Central memory CD8-positive, alpha-beta T cell (primary cell): ENCODE data around the gene VAMP5.
A peak's percentile ranks its signal among the peaks of the same experiment; 100 is the strongest.
"Not testable (repeated sequence)": the region's sequence is repeated elsewhere in the genome, so short reads cannot be mapped to it uniquely, and the experiment has no call there.

ENCODE experiments used
- ATAC-seq: fragments of 150-1000 bp; cut with Tn5 transposase; replicated peaks from 2 replicates; pipeline ENCODE4 v1.10.0; 2022; ENCODE audit warnings: mild to moderate bottlenecking, moderate FRiP score, moderate number of reproducible peaks; ENCODE audit not compliant: poor library complexity, severe bottlenecking; ENCODE audit errors: extremely low read depth
- DNase-seq, 2 donors: peaks; one replicate each; pipeline ENCODE4 v3.0.0; 2021; ENCODE audit warnings: low spot score in 2 of 2
- H3K27ac Mint-ChIP-seq: one replicate; pipeline ENCODE4 v1.8.0; 2022; ENCODE audit warnings: low read depth, mild to moderate bottlenecking, moderate library complexity, mixed read lengths
- H3K27me3 Mint-ChIP-seq: one replicate; pipeline ENCODE4 v1.8.0; 2022; ENCODE audit warnings: mixed read lengths
- H3K36me3 Mint-ChIP-seq: one replicate; pipeline ENCODE4 v1.8.0; 2022; ENCODE audit warnings: mild to moderate bottlenecking, moderate library complexity, mixed read lengths; ENCODE audit not compliant: insufficient read depth
- H3K4me1 Mint-ChIP-seq: one replicate; pipeline ENCODE4 v1.8.0; 2022; ENCODE audit warnings: mixed read lengths
- H3K4me3 Mint-ChIP-seq: one replicate; pipeline ENCODE4 v1.8.0; 2022; ENCODE audit warnings: mild to moderate bottlenecking, moderate library complexity, mixed read lengths
- H3K9me3 Mint-ChIP-seq: one replicate; pipeline ENCODE4 v1.8.0; 2022; ENCODE audit warnings: mixed read lengths

The VAMP5 gene

GRCh38 chr2:85544915-85545779 lies 39.1 kb upstream of the VAMP5 start:
- peaks cover 27% of the 10 kb centered on the region for H3K4me1 Mint-ChIP-seq
- not testable (repeated sequence) for H3K27ac Mint-ChIP-seq, H3K9me3 Mint-ChIP-seq, H3K4me3 Mint-ChIP-seq, DNase-seq, ATAC-seq, H3K27me3 Mint-ChIP-seq
- peaks cover 50% of the 10 kb centered on the region for H3K36me3 Mint-ChIP-seq

GRCh38 chr2:85545780-85546240 lies 38.4 kb upstream of the VAMP5 start:
- peaks cover 55% of the 10 kb centered on the region for H3K36me3 Mint-ChIP-seq
- ATAC-seq (no peak), DNase-seq (no peak)
- H3K4me1 Mint-ChIP-seq = peaks cover 20% of the 10 kb centered on the region
- H3K27ac Mint-ChIP-seq = no peak overlapping the region
- H3K27me3 Mint-ChIP-seq = no peaks in the 10 kb centered on the region
- H3K9me3 Mint-ChIP-seq = no peaks in the 10 kb centered on the region
- H3K4me3 Mint-ChIP-seq = no peak overlapping the region

GRCh38 chr2:85547089-85547858 lies 37.0 kb upstream of the VAMP5 start:
- Mint-ChIP-seq H3K4me3 (no peak overlapping the region), H3K36me3 (peaks cover 48% of the 10 kb centered on the region), H3K27ac (peak overlapping the region; percentile 47), H3K4me1 (peaks cover 10% of the 10 kb centered on the region), H3K9me3 (no peaks in the 10 kb centered on the region), H3K27me3 (no peaks in the 10 kb centered on the region)
- DNase-seq = no peak
- ATAC-seq = no peak

GRCh38 chr2:85547859-85548607 lies 36.2 kb upstream of the VAMP5 start:
- peaks cover 42% of the 10 kb centered on the region for H3K36me3 Mint-ChIP-seq
- H3K4me1 Mint-ChIP-seq = peaks cover 10% of the 10 kb centered on the region
- DNase-seq = no peak
- H3K4me3 Mint-ChIP-seq = no peak overlapping the region
- no peak for ATAC-seq
- no peaks in the 10 kb centered on the region for H3K9me3 Mint-ChIP-seq
- H3K27ac Mint-ChIP-seq = peak overlapping the region; percentile 47
- H3K27me3 Mint-ChIP-seq = no peaks in the 10 kb centered on the region

DNA sequence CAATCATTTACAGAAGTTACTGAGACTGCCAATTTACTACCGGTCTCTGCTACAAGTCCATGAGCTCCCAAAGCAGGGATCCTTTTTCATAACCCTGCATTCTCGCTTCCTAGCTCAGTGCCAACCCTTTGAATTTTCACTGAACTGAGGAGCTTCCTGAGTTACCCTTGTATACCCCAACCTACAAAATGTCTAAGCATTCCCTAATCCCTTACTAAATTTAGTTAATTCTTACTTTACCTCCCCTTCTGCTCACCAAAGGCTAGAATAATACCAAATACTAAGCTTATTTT lies 35.7 kb upstream of the VAMP5 start:
- ATAC-seq = no peak
- Mint-ChIP-seq H3K4me1 (peaks cover 10% of the 10 kb centered on the region), H3K4me3 (no peak overlapping the region), H3K36me3 (peaks cover 38% of the 10 kb centered on the region), H3K27me3 (no peaks in the 10 kb centered on the region), H3K9me3 (no peaks in the 10 kb centered on the region), H3K27ac (no peak overlapping the region)
- DNase-seq = no peak

- H3K9me3 Mint-ChIP-seq = no peaks in the 10 kb centered on the region
- ATAC-seq = no peak
- peaks cover 8% of the 10 kb centered on the region for H3K4me1 Mint-ChIP-seq
- H3K27ac Mint-ChIP-seq = no peak overlapping the region
- H3K27me3 Mint-ChIP-seq = no peaks in the 10 kb centered on the region
- no peak for DNase-seq
- peaks cover 33% of the 10 kb centered on the region for H3K36me3 Mint-ChIP-seq
- no peak overlapping the region for H3K4me3 Mint-ChIP-seq
Measured at GRCh38 chr2:85549095-85549494, 35.1 kb upstream of the VAMP5 start.

GRCh38 chr2:85549826-85550225 lies 34.4 kb upstream of the VAMP5 start:
- Mint-ChIP-seq H3K9me3 (no peaks in the 10 kb centered on the region), H3K4me3 (no peak overlapping the region), H3K27me3 (no peaks in the 10 kb centered on the region), H3K4me1 (peaks cover 5% of the 10 kb centered on the region), H3K27ac (no peak overlapping the region), H3K36me3 (peaks cover 28% of the 10 kb centered on the region)
- no peak for ATAC-seq
- DNase-seq = no peak

DNA sequence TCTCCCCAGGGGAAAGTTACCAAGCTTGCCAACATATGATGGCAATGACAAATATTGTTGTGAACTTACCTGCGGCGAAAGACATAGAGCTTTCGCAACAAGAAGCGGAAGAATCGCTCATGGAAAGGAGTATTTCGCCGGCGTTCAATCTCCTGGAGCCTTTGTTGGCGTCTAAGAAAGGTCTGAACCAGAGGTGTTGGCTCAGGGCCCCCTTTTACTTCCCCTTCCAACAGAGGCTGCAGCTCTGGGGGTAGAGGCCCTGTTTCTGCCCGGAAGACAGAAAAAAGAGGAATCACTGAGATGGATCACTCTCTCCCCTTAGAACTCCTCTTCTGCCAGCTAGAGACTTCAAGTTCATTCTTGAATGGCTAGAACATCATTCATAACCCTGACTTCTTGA lies 33.7 kb upstream of the VAMP5 start:
- no peaks in the 10 kb centered on the region for H3K9me3 Mint-ChIP-seq
- DNase-seq (no peak), ATAC-seq (no peak)
- peaks cover 5% of the 10 kb centered on the region for H3K4me1 Mint-ChIP-seq
- no peak overlapping the region for H3K4me3 Mint-ChIP-seq
- H3K27ac Mint-ChIP-seq = no peak overlapping the region
- H3K36me3 Mint-ChIP-seq = peaks cover 24% of the 10 kb centered on the region
- H3K27me3 Mint-ChIP-seq = no peaks in the 10 kb centered on the region

GRCh38 chr2:85551698-85552678 lies 32.2 kb upstream of the VAMP5 start:
- Mint-ChIP-seq H3K4me1 (peaks cover 5% of the 10 kb centered on the region), H3K9me3 (no peaks in the 10 kb centered on the region), H3K27me3 (no peaks in the 10 kb centered on the region), H3K27ac (peak overlapping the region; percentile 13), H3K36me3 (peaks cover 22% of the 10 kb centered on the region), H3K4me3 (no peak overlapping the region)
- DNase-seq (peak; percentile 85 to 89), ATAC-seq (peak; percentile 91)

DNA sequence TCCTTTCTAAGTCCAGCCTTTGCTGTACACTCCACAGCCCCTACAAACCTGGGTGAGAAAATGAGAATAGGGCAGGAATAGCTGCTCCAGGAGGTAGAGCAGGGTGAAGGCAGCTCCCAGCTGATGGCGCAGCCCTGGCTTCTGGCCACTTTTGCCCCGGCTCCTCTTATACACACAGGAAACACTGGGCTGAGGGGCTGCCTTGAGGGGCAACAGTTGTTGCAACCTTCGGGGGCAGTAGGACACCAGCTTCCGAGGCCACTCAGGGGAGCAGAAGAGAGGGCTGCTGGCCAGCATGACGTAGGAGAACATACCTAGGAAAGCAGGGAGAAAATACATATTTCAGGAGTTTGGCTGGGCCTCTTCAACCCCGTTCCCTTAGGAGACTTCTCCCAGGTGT lies 31.0 kb upstream of the VAMP5 start:
- no peaks in the 10 kb centered on the region for H3K27me3 Mint-ChIP-seq
- peaks cover 19% of the 10 kb centered on the region for H3K36me3 Mint-ChIP-seq
- no peak overlapping the region for H3K27ac Mint-ChIP-seq
- no peaks in the 10 kb centered on the region for H3K9me3 Mint-ChIP-seq
- ATAC-seq = no peak
- H3K4me3 Mint-ChIP-seq = no peak overlapping the region
- no peak for DNase-seq
- H3K4me1 Mint-ChIP-seq = peaks cover 5% of the 10 kb centered on the region

- Mint-ChIP-seq H3K36me3 (peaks cover 17% of the 10 kb centered on the region), H3K4me1 (peaks cover 12% of the 10 kb centered on the region), H3K9me3 (no peaks in the 10 kb centered on the region), H3K27me3 (no peaks in the 10 kb centered on the region), H3K27ac (no peak overlapping the region), H3K4me3 (no peak overlapping the region)
- ATAC-seq (no peak), DNase-seq (no peak)
Measured at GRCh38 chr2:85554980-85555612, 29.1 kb upstream of the VAMP5 start.
